LNCaP clone FGC (cell line): ENCODE data around the gene ZNF804A.

ENCODE experiments used
- DNase-seq: peaks from one replicate; pipeline ENCODE4 v3.0.0-alpha.2; 2011; ENCODE audit warnings: low read depth
- H3K4me3 ChIP-seq: 2 replicates; pipeline ENCODE4 v1.5.1; 2011; ENCODE audit warnings: mild to moderate bottlenecking, low read depth, low read length, control low read depth
- CTCF ChIP-seq: IDR thresholded peaks from 2 replicates; pipeline ENCODE4 v1.5.1; 2012; ENCODE audit warnings: mild to moderate bottlenecking; ENCODE audit not compliant: control insufficient read depth, insufficient read depth; ENCODE audit errors: extremely low read depth

The ZNF804A gene

GRCh38 chr2:184767059-184767458, 168.7 kb downstream of the ZNF804A start:
- no peak for TF ChIP-seq CTCF
- no peak for DNase-seq

GRCh38 chr2:184769023-184769422, 170.7 kb downstream of the ZNF804A start:
- H3K4me3 ChIP-seq: no peak overlapping the region
- no peak for TF ChIP-seq CTCF
- no peak for DNase-seq

More at GRCh38 chr2:184767059-184767458, 168.7 kb downstream of the ZNF804A start:
- H3K4me3 ChIP-seq: no peak overlapping the region

GRCh38 chr2:184769686-184770085, 171.4 kb downstream of the ZNF804A start:
- no peak for DNase-seq
- no peak for TF ChIP-seq CTCF

GRCh38 chr2:184779777-184780176, 181.4 kb downstream of the ZNF804A start:
- TF ChIP-seq CTCF: no peak
- no peak overlapping the region for H3K4me3 ChIP-seq
- DNase-seq: no peak

More at GRCh38 chr2:184769686-184770085, 171.4 kb downstream of the ZNF804A start:
- no peak overlapping the region for H3K4me3 ChIP-seq

GRCh38 chr2:184780384-184780783, 182.1 kb downstream of the ZNF804A start:
- no peak for DNase-seq
- no peak for TF ChIP-seq CTCF
- H3K4me3 ChIP-seq: no peak overlapping the region

GRCh38 chr2:184780944-184781343, 182.6 kb downstream of the ZNF804A start:
- no peak overlapping the region for H3K4me3 ChIP-seq
- TF ChIP-seq CTCF: no peak
- no peak for DNase-seq

- TF ChIP-seq CTCF: no peak
- no peak for DNase-seq
- no peak overlapping the region for H3K4me3 ChIP-seq
Measured at GRCh38 chr2:184783576-184783975, 185.2 kb downstream of the ZNF804A start.
